NB4 (cell line): Measurements from ENCODE around the gene SLC2A4.

Experiments
- DNase-seq: peaks from one replicate; pipeline ENCODE4 v3.0.0; 2010; ENCODE audit warnings: low read depth
- H3K4me3 ChIP-seq: one replicate; pipeline ENCODE4 v1.5.1; 2011; ENCODE audit warnings: mild to moderate bottlenecking, low read depth, low read length, moderate library complexity
- CTCF ChIP-seq: IDR thresholded peaks from one replicate; pipeline ENCODE4 v1.5.1; 2012; ENCODE audit warnings: low read depth, low read length
- MAX ChIP-seq: IDR thresholded peaks from 2 replicates; pipeline ENCODE4 v1.6.1; 2011; ENCODE audit warnings: low read depth, low read length
- MYC ChIP-seq: IDR thresholded peaks from 2 replicates; pipeline ENCODE4 v1.6.1; 2011; ENCODE audit warnings: low read depth, low read length
- POLR2A ChIP-seq: IDR thresholded peaks from 2 replicates; pipeline ENCODE4 v1.6.1; 2011; ENCODE audit warnings: mild to moderate bottlenecking; ENCODE audit not compliant: insufficient read length; ENCODE audit errors: extremely low read depth

The SLC2A4 gene

GRCh38 chr17:7262935-7263800 lies 18.4 kb upstream of the SLC2A4 start:
- H3K4me3 ChIP-seq: no peak overlapping the region
- no peak for TF ChIP-seq POLR2A
- TF ChIP-seq MAX: no peak
- no peak for TF ChIP-seq MYC
- TF ChIP-seq CTCF: no peak
- DNase-seq: no peak

GRCh38 chr17:7263801-7264078 lies 17.8 kb upstream of the SLC2A4 start:
- no peak for DNase-seq
- TF ChIP-seq POLR2A (no peak), MAX (no peak), MYC (no peak), CTCF (no peak)
- no peak overlapping the region for H3K4me3 ChIP-seq

- H3K4me3 ChIP-seq: no peak overlapping the region
- TF ChIP-seq POLR2A (no peak), CTCF (no peak), MAX (no peak), MYC (no peak)
- DNase-seq: no peak
Observed at GRCh38 chr17:7266784-7267183, 14.7 kb upstream of the SLC2A4 start.

GRCh38 chr17:7279448-7279847 lies 2.1 kb upstream of the SLC2A4 start:
- DNase-seq: no peak
- H3K4me3 ChIP-seq: no peak overlapping the region
- no peak for TF ChIP-seq MYC
- TF ChIP-seq CTCF: no peak

GRCh38 chr17:7280519-7281073 lies 922 bp upstream of the SLC2A4 start:
- TF ChIP-seq MAX (peak; percentile 83), CTCF (peak; percentile 70), MYC (peak; percentile 86), POLR2A (no peak)
- peak; percentile 87 for DNase-seq

More at GRCh38 chr17:7280519-7281073, 922 bp upstream of the SLC2A4 start:
- H3K4me3 ChIP-seq: peak overlapping the region; percentile 36
